ENCODE measurements around the gene TMEM50A.

- TF ChIP-seq CTCF (IDR thresholded peaks at IDR 0.05): no peak
- no peak for TF ChIP-seq ZFX (IDR thresholded peaks at IDR 0.05; ENCODE audit: borderline replicate concordance)
Observed at GRCh38 chr1:25341746-25342145, 3.6 kb downstream of the TMEM50A start.

All from 22Rv1 (cell line).